Fibroblast of upper back skin (primary cell): ENCODE data around the gene UVSSA.
"Not testable (repeated sequence)": the region's sequence is repeated elsewhere in the genome, so short reads cannot be mapped to it uniquely, and the experiment has no call there.

Experiments
- DNase-seq: peaks from one replicate; pipeline ENCODE4 v3.0.0-alpha.2; 2013

UVSSA gene

GRCh38 chr4:1332686-1333085 lies 14.3 kb upstream of the UVSSA start:
- no peak for DNase-seq

- DNase-seq = no peak
Observed at GRCh38 chr4:1333256-1333655, 13.8 kb upstream of the UVSSA start.

- not testable (repeated sequence) for DNase-seq
Observed at GRCh38 chr4:1333851-1334578, 13.0 kb upstream of the UVSSA start.

GRCh38 chr4:1334579-1334895 lies 12.5 kb upstream of the UVSSA start:
- DNase-seq = no peak

- DNase-seq = not testable (repeated sequence)
Observed at GRCh38 chr4:1335193-1335883, 11.7 kb upstream of the UVSSA start.

- DNase-seq = no peak
Observed at GRCh38 chr4:1336088-1336491, 10.9 kb upstream of the UVSSA start.

- no peak for DNase-seq
Observed at GRCh38 chr4:1337376-1337831, 9.6 kb upstream of the UVSSA start.

- DNase-seq = no peak
Observed at GRCh38 chr4:1337951-1338751, 8.9 kb upstream of the UVSSA start.

- no peak for DNase-seq
Observed at GRCh38 chr4:1338752-1339414, 8.1 kb upstream of the UVSSA start.

- no peak for DNase-seq
Observed at GRCh38 chr4:1339489-1339888, 7.5 kb upstream of the UVSSA start.

- DNase-seq = no peak
Observed at GRCh38 chr4:1340181-1340747, 6.7 kb upstream of the UVSSA start.

- no peak for DNase-seq
Observed at GRCh38 chr4:1340861-1341260, 6.1 kb upstream of the UVSSA start.

GRCh38 chr4:1342003-1342402 lies 5.0 kb upstream of the UVSSA start:
- no peak for DNase-seq

GRCh38 chr4:1344696-1345095 lies 2.3 kb upstream of the UVSSA start:
- no peak for DNase-seq

GRCh38 chr4:1345903-1346780 lies 866 bp upstream of the UVSSA start:
- peak; percentile 46 for DNase-seq

GRCh38 chr4:1347410-1347864 lies 429 bp downstream of the UVSSA start:
- peak; percentile 81 for DNase-seq

- DNase-seq = no peak
Observed at GRCh38 chr4:1348014-1348513, 1.1 kb downstream of the UVSSA start.

- no peak for DNase-seq
Observed at GRCh38 chr4:1348746-1349145, 1.7 kb downstream of the UVSSA start.

GRCh38 chr4:1349359-1350168 lies 2.6 kb downstream of the UVSSA start:
- no peak for DNase-seq

- no peak for DNase-seq
Observed at GRCh38 chr4:1350169-1350520, 3.1 kb downstream of the UVSSA start.
